Dendritic cell treated with granulocyte-macrophage colony-stimulating factor and Interleukin-4, amounts not matched to agents 40 ng/mL and 50 ng/mL, for 4 days (primary cell): Measurements from ENCODE around the gene IGLON5.

ENCODE experiments used
- H3K27ac Mint-ChIP-seq: one replicate; pipeline ENCODE4 v1.8.0; 2022; ENCODE audit warnings: mild to moderate bottlenecking, mixed read lengths
- H3K27me3 Mint-ChIP-seq: one replicate; pipeline ENCODE4 v1.8.0; 2022; ENCODE audit warnings: mild to moderate bottlenecking, mixed read lengths
- H3K36me3 Mint-ChIP-seq: one replicate; pipeline ENCODE4 v1.8.0; 2022; ENCODE audit warnings: low read depth, mixed read lengths
- H3K4me1 Mint-ChIP-seq: one replicate; pipeline ENCODE4 v1.8.0; 2022; ENCODE audit warnings: low read depth, mixed read lengths
- H3K4me3 Mint-ChIP-seq: one replicate; pipeline ENCODE4 v1.8.0; 2022; ENCODE audit warnings: mild to moderate bottlenecking, moderate library complexity, mixed read lengths
- H3K9me3 Mint-ChIP-seq: one replicate; pipeline ENCODE4 v1.8.0; 2022; ENCODE audit warnings: mixed read lengths
- intact Hi-C: fragments of 100-400 bp; cut with micrococcal nuclease; formaldehyde crosslinking; loops from one replicate; pipeline ENCODE4 v1.15.0; 2022

IGLON5 gene

DNA sequence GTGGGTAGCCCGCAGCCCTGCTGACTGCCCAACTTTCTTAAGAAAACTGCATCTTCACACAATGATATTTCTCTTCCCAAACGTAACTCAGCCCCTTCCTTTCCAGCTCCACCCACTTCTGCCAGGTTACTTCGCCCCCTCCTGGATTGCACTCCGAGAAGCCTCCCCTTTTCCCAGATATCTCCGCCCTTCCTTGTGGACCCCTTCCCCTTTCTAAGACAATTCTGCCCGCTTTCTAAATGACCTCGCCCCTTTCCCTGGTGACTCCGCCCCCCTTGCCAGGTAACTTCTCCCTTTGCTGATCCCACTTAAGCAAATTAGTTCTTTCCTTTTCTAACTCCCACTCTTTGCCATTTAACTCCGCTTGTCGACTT lies 27.9 kb downstream of the IGLON5 start:
- Mint-ChIP-seq H3K4me1 (peaks cover 38% of the 10 kb centered on the region), H3K9me3 (no peaks in the 10 kb centered on the region), H3K4me3 (peak overlapping the region; percentile 89), H3K27me3 (peaks cover 29% of the 10 kb centered on the region), H3K36me3 (no peaks in the 10 kb centered on the region), H3K27ac (peak overlapping the region; percentile 88)
- intact Hi-C loops = loop anchor here (1.0 to 5.0 kb wide), 3 partner anchors 28 to 98 kb away; no protein-coding TSS in a partner anchor

DNA sequence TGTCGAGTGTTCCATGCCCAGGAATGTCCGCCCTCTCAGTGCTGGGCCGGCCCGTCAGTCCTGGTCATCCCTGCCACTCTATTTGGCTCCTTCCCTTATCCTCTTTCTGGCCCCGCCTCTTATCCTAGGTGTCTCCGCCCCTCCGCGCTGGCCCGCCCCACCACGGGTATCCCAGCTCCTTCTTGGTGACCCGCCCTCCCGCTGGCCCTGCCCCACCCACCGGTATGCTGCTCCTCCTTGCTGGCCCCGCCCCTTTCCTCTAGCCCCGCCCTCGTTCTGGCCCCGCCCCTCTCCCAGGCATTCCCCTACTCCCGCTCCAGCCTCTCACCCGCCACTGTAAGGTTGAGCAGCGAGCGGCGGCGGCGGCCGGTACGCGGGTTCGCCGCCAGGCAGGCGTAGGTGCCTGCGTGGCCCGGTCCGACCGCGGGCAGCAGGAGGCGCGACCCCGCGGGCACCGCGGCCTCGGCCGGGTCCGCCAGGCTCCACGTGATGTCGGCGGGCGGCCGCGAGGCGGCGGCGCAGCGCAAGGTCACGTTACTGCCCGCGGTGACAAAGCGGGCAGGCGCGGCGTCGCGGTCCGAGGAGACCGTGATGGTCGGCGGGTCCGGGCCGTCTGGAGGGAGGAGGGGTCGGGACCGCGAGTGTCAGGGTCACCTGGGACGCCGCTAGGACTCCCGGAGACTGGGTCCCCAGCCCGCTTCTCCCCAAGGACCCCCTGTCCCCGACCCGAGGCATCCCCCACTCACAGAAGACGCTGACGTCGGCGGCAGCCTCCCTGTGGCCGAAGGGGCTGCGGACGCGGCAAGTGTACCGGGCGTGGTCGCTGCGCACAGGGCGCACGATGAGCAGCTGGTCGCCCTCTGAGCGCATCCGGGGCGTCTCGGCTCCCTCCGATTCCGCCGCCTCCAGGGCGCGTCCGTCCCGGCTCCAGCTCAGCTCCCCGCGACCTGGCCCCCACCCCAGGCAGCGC lies 28.5 kb downstream of the IGLON5 start:
- H3K36me3 Mint-ChIP-seq = peaks cover 5% of the 10 kb centered on the region

DNA sequence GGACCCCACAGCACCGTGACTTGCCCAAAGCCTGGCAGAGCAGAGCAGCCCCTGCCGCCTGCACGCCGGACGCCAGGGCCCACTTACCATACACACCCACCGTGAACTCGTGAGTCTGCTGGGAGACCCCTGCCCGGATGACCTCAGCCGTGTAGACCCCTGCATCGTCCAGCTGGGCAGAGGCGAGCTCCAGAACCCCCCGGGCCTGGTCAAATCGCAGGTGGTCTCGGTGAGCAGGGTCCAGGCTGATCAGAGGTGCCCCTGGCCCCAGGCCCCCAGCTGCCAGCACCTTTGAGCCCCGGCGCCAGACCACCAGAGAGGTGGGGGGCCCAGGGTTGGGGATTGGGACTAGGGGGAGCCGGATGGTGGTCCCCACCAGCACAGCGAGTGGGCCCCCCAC lies 29.6 kb downstream of the IGLON5 start:
- Mint-ChIP-seq H3K27me3 (peaks cover 26% of the 10 kb centered on the region), H3K27ac (peak overlapping the region; percentile 88), H3K9me3 (no peaks in the 10 kb centered on the region), H3K4me3 (peak overlapping the region; percentile 89), H3K4me1 (peaks cover 29% of the 10 kb centered on the region), H3K36me3 (peaks cover 11% of the 10 kb centered on the region)
- intact Hi-C loops = no loop called here

More for the DNA sequence above, 28.5 kb downstream of the IGLON5 start:
- Mint-ChIP-seq H3K27me3 (peaks cover 29% of the 10 kb centered on the region), H3K9me3 (no peaks in the 10 kb centered on the region), H3K4me3 (peak overlapping the region; percentile 89), H3K4me1 (peaks cover 33% of the 10 kb centered on the region), H3K27ac (peak overlapping the region; percentile 88)
- intact Hi-C loops = loop anchor here (1.0 to 5.0 kb wide), 3 partner anchors 27 to 97 kb away; no protein-coding TSS in a partner anchor

DNA sequence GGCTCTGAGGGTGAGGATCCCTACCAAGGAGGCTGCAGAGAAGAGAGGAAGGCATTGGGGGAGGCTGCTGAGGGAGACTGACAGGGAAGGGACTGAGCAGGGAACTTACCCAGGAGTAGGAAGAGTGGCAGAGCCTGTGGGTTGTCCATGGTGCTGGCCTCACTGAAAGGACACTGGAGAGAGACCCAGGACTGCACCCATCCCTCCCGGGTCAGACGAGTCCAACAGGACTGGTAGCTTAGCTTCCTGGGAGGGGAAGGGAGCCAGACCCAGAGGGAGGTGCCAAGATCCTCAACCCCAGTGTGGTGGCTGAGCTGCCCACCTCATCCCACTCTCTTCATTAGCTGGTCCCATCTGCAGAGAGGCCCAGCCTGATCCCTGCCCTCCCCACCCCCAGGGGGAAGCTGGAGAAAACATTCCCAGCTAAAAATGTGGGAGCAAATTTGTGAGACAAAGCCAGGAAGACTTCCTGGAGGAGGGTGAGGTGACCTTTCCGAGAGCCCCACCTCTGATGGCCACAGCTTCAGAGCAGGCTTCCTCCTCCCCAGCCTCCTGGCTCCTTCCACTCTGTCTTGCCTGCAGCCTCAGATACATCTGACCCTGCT lies 30.6 kb downstream of the IGLON5 start, which contains the start of gene VSIG10L:
TSS of gene VSIG10L (minus strand) at position 164 of the 605 bp plus-strand sequence. CDS start at position 149, 15 bp downstream.
- no peak within 1 kb of the TSS for H3K4me3 Mint-ChIP-seq
- H3K4me1 Mint-ChIP-seq = peaks cover 29% of the 10 kb centered on the region
- H3K9me3 Mint-ChIP-seq = no peaks in the 10 kb centered on the region
- H3K27ac Mint-ChIP-seq = peak within 1 kb of the TSS; percentile 88
- intact Hi-C loops = no loop called here
- H3K27me3 Mint-ChIP-seq = peaks cover 23% of the 10 kb centered on the region
- peaks cover 20% of the 10 kb centered on the region for H3K36me3 Mint-ChIP-seq

DNA sequence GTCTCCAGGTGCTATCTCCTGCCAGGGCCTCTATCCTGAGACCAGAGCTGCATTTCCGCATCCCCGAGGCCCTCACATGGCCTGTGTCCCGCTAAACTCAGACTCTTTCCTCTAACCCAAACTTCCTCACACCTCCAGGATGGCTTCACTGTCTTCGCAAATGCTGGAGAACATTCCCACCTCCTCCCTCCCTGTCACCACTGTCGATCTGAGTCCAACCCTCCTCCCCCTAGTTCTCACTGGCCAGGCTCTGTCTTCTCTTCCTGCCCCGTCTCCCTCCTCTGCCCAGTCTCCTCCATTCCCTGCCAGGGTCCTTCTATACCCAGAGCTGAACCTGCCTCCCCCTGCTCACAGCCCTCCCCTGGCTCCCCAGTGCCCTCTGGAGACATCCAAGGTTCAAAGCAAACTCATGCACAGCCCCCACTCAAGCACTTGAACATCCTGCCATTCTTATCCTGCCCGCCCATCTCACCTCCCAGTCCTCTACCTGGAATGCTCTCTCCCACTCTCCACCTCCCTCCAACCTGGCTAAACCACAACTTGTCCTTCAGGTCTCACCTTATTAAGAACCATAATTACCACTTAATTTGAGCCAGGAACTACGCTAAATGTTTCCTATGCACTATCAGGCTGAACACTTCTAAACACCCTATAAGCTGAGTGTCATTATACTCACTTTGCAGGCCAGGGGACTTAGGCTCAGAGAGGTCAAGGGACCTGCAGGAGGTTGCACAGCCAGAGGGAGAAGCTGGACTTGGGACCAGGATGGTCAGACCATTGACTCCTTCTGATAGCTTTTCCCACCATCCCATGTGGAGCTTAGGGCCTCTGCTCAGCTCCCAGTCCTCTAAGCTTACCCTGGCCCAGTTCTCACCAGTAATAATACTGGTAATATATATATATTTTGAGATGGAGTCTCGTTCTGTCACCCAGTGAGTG lies 31.5 kb downstream of the IGLON5 start:
- Mint-ChIP-seq H3K27ac (peak overlapping the region; percentile 1), H3K9me3 (no peaks in the 10 kb centered on the region), H3K4me1 (peaks cover 29% of the 10 kb centered on the region), H3K4me3 (no peak overlapping the region), H3K27me3 (peaks cover 23% of the 10 kb centered on the region), H3K36me3 (peaks cover 28% of the 10 kb centered on the region)
- intact Hi-C loops = no loop called here

DNA sequence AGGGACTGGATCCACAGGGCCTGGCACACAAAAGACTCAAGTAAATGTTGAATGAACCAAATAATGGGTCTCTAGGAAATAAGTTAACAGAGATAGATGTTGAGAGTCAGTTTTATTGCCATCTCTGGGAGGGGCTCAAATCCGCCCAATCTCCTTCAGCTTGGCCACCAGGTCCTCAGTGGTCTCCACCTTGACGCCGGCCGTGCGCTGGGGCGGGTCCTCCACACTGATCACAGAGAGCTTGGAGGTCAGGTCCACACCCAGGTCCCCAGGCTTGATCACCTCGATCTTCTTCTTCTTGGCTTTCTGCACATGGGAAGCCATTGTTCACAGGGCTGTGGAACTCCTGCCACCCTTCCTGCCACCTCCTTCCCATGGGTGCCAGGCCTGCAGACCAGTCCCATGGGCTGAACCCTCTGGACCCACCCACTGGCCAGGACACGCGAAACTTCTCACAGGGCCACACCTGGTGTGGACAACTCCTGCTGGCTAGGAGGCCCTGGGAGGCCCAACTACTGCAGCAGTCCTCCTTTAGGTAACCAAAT lies 33.7 kb downstream of the IGLON5 start:
- Mint-ChIP-seq H3K4me3 (no peak overlapping the region), H3K27ac (no peak overlapping the region), H3K27me3 (peaks cover 23% of the 10 kb centered on the region), H3K4me1 (peaks cover 20% of the 10 kb centered on the region), H3K36me3 (peaks cover 40% of the 10 kb centered on the region), H3K9me3 (no peaks in the 10 kb centered on the region)
- intact Hi-C loops = no loop called here

DNA sequence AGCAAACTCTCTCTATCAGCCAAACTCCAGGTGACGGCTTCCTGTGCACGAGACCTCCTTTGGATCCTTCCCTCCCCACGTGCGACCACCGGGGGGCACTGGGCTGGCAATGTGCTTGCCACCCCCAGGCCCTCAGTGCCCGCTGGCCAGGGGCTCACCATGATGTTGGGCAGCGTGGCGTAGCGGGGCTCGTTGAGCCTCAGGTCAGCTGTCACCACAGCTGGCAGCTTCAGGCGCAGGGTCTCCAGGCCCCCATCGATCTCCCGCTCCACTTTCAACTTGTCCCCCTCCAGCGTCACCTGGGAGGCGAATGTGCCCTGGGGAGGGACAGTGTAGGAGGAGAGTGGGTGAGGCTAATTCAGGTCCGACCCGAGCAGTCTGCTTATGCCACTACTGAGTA lies 35.3 kb downstream of the IGLON5 start:
- H3K4me1 Mint-ChIP-seq = peaks cover 12% of the 10 kb centered on the region
- H3K27me3 Mint-ChIP-seq = peaks cover 11% of the 10 kb centered on the region
- intact Hi-C loops = no loop called here
- peaks cover 56% of the 10 kb centered on the region for H3K36me3 Mint-ChIP-seq
- H3K9me3 Mint-ChIP-seq = no peaks in the 10 kb centered on the region
- H3K27ac Mint-ChIP-seq = no peak overlapping the region
- H3K4me3 Mint-ChIP-seq = no peak overlapping the region

DNA sequence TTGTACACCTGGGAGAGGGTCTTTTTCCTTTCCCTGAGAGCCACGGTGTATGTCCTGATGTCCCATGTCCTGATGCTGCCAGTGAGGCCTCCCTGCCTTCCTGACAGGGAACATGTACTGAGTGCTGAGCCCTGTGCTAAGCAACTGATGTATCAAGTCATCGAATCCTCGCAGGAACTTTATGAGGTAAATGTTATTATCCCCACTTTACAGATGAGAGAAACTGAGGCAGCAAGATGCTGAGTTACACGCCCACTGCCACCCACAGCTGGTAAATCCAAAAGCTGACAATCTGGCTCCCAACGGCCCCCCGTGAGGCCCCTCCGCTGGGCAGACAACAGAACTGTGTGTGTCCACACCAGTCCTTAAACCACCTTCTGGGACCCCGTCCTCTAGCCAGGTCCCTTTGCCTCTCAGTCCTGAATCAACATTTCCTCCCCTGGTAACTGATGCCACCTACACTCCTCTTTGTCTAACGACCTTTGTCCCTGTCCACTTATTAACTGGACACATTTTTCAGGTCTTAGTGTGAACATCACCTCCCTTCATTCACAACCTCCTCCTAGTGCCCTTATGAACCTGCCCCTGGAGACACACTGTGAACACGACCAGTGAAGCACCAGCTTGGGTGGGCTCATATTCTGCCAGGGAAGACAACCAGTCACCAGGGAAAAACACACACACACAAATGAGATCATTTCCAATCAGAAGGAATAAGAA lies 35.9 kb downstream of the IGLON5 start:
- Mint-ChIP-seq H3K4me3 (no peak overlapping the region), H3K36me3 (peaks cover 63% of the 10 kb centered on the region), H3K27ac (no peak overlapping the region), H3K4me1 (peaks cover 7% of the 10 kb centered on the region), H3K27me3 (peaks cover 7% of the 10 kb centered on the region), H3K9me3 (no peaks in the 10 kb centered on the region)
- intact Hi-C loops = no loop called here

DNA sequence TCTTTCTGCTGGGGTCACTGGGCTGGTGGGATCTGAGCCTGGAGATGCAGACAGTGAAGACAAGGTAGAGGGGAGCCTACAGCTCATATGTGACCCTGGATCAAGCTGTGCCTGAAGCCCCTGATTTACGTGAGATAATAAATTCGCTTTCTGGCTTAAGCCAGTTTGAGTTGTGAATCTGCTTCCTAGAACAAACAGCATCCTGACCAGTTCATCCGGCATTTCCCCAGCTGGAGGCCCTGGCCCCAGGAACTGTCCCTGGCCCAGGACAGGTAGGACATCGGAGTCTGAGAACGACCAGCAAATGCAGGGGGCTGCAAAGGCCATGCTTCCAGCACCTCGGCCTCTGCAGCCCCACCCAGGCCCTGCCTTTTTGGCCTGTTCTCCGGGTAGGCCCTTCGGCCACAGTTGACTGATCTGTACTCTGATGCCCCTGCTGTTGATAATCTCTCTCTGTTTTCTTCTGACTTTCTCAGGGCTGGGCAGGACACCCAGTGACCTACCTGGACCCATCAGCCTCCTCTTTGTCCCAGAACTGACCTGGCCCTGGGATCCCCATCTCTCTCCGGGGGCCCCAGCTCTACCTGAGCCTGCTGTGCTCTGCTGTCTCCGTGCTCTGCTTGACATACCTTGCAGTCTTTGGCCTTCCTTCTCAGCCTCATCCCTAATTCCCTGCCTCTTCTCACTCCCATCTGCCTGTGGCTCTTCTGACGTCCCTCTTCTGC lies 40.0 kb downstream of the IGLON5 start:
- Mint-ChIP-seq H3K27ac (no peak overlapping the region), H3K4me1 (no peaks in the 10 kb centered on the region), H3K36me3 (peaks cover 68% of the 10 kb centered on the region), H3K9me3 (no peaks in the 10 kb centered on the region), H3K4me3 (no peak overlapping the region), H3K27me3 (no peaks in the 10 kb centered on the region)
- intact Hi-C loops = no loop called here

DNA sequence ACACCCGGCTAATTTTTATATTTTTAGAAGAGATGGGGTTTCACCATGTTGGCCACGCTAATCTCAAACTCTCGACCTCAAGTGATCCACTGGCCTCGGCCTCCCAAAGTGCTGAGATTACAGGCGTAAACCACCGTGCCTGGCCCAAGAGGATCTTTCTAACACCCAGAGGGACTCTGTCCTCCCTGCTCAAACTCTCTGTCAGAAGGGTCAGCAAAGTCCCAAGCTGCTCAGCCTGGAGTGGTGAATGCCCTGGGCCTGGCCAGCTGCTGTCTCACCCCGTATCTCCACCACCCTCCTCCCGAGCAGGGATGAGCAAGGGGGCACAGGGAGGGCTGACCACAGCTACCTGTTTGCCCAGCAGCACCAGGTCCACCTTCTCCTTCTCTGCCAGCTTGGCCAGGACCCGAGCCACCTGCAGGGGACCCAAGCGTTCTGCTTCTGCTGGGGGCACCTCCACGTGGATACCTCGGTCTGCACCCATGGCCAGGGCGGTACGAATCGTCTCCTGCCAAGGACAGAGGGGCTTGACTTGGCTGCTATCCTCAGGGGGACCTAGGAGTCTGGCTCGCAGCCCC lies 41.4 kb downstream of the IGLON5 start:
- intact Hi-C loops = no loop called here
- Mint-ChIP-seq H3K4me3 (no peak overlapping the region), H3K27me3 (no peaks in the 10 kb centered on the region), H3K9me3 (no peaks in the 10 kb centered on the region), H3K36me3 (peaks cover 58% of the 10 kb centered on the region), H3K27ac (no peak overlapping the region), H3K4me1 (no peaks in the 10 kb centered on the region)

DNA sequence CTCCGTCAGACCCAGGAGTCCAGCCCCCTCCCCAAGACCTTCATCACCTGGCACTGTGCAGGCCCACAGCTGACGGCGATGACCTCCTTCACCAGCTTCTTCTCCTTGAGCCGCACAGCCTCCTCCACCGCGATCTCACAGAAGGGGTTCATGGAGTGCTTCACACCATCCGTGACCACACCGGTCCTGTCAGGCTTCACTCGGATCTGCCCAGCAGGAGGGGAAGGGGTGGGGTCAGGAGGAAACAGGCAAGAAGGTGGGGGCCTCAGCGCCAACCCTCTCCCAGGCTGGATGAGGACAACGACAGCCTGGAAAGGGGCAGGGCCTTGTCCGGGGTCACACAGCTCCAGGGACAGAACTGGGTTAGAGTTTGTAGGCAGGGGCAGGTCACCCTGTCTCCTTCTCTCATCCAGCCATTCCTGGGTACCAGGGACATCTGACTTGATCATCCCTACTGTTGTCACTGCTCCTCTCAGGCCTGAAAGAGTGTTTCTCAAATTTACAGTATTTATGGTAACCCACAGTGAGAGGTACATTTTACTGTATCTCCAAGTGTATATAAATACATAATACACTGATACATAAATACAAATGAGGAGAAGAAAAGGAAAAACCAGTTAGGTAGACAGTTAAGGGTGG lies 42.8 kb downstream of the IGLON5 start:
- intact Hi-C loops = no loop called here

DNA sequence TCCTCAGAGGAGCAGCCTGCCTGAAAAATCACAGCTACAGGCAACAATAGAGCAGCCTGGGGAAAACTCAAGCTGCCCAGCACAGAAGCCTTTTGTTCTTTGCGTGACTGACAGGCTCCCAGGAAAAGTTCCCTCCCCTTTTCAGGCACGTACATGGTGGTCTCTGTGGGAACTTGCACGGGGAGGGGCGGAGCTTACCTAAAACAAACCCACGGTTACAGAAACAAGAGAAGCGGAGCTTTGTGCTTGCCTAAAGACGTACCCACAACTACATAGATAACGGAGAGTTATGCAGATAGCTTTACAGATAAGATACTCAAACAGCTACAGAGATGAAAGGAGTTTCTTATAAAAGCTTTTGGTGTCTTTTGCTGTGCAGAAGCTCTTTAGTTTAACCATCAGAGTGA lies 43.3 kb downstream of the IGLON5 start:
- Mint-ChIP-seq H3K36me3 (peaks cover 52% of the 10 kb centered on the region), H3K4me1 (no peaks in the 10 kb centered on the region), H3K27me3 (no peaks in the 10 kb centered on the region), H3K27ac (no peak overlapping the region), H3K9me3 (no peaks in the 10 kb centered on the region), H3K4me3 (no peak overlapping the region)
- intact Hi-C loops = no loop called here

More for the DNA sequence above, 42.8 kb downstream of the IGLON5 start:
- no peak overlapping the region for H3K4me3 Mint-ChIP-seq
- no peaks in the 10 kb centered on the region for H3K9me3 Mint-ChIP-seq
- H3K27me3 Mint-ChIP-seq = no peaks in the 10 kb centered on the region
- H3K27ac Mint-ChIP-seq = no peak overlapping the region
- H3K4me1 Mint-ChIP-seq = no peaks in the 10 kb centered on the region
- H3K36me3 Mint-ChIP-seq = peaks cover 57% of the 10 kb centered on the region
